HG03159 (cell line): Measurements from ENCODE around the gene TOE1.

Experiments used
- ATAC-seq: cut with Tn5 transposase; IDR thresholded peaks from one replicate; pipeline ENCODE4 v1.9.1; 2021; ENCODE audit warnings: mild to moderate bottlenecking, moderate library complexity; ENCODE audit not compliant: unreplicated experiment

TOE1 gene

GRCh38 chr1:45326627-45327623 is 13.0 kb upstream of the TOE1 start, which contains the start of gene HPDL:
TSS of gene HPDL (plus strand) at chr1:45326895. CDS start at chr1:45327149, 254 bp downstream.
- no peak for ATAC-seq

- ATAC-seq = no peak
These were observed 12.1 kb upstream of the TOE1 start for GRCh38 chr1:45327644-45328515.

- no peak for ATAC-seq
These were observed 11.3 kb upstream of the TOE1 start for GRCh38 chr1:45328680-45329079.

GRCh38 chr1:45329445-45329844 is 10.5 kb upstream of the TOE1 start:
- no peak for ATAC-seq

DNA sequence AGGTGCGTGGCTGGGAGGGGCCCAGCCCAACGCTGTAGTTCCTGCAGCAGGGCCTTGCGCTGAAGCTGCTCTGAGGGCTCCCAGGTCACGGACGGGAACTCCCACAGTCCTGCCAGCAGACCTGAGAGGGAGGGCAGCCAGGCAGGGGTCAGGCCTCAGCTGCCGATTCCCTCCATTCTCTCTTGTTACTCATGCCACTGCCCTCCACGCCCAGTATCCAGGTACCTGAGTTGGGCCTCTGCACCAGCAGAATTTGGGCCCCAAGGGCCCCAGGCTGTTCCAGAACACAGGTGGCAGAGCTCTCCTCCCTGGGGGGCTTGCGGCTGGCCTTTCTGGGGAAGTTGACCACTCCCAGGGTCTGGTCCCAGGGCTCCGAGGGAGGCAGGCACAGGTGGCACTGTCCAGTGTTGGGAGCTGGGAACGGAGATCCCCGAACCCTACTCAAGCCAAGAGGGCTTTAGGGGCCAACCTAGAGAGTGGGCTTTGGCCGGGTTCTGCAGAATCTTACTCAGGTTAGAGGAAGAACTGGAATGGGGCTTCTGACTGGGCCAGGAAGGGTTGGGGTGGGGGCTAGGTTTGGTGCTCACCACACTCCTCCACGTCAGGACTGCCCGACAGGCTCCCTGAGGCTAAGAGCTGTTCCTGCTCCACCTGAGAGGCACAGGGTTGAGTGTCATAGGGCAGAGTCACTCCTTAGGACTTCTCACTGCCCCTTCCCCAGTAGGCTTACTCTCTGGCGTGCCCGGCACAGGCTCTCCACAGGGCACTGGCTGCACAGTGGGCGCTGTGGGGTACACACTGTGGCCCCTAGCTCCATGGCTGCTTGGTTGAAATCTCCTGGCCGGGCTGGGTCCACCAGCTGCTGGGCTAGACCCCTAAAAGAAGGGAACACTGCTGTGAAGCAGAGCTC is 8.3 kb upstream of the TOE1 start:
- ATAC-seq = no peak

DNA sequence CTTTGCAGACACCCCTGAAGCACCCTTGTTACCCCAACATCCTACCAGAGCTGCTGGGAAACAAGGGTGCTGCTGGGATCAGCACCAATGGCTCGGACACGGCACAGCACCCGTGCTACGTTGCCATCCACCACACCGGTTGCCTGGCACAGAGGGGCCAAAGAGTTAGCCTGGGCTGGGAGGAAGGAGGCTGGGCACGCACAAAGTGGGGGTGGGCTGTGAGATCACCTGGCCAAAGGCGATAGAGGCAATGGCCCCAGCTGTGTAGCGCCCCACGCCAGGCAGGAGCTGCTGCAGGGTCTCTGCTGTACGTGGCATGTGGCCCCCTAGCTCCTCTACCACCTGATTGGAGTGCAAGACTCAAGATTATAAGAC is 7.6 kb upstream of the TOE1 start:
- ATAC-seq = no peak

DNA sequence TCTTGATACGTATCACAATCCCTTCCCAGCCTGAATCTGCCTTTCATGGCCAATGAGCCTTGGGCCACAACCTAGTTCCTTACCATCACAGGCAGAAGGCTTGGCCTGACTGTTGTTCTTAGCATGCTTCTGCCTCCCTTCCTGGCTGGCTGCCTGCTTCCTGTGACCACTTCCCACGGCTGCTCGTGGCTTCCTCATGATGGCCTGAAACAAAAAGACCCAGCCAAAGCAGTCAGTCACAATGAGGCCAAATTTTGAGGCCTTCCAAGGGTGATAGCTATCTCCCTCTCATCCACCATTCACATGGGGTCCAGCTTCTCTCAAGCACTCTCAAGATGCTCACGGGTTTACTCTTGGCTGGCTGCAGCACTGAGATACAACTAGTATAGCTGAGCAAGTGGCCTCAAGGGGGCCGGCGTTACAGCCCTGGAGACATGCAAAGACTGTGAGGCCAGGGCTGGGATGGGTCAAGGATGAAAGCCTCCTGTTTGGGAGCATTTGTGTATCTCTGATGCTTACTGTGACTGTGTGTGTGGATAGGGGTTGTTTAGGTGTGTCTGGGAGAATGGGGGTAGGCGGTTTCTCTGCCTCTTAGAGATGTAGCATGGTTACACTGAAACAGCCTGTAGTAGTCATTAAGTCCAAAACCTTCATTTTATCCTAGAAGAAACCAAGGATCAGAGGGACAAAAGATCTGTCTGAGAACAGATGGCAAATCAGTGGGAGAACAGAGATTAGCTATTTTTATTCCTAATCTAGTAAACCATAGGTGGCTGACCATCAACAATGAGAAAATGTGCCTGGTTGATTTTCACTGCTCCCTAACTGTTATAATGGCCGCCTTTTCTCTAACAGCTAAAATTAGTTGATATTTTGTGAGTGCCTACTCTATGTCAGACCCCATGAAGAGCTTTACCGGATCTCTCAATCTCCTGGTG is 5.4 kb upstream of the TOE1 start:
- no peak for ATAC-seq

GRCh38 chr1:45335855-45336324 is 4.1 kb upstream of the TOE1 start:
- ATAC-seq = no peak

- ATAC-seq = no peak
These were observed 2.2 kb upstream of the TOE1 start for GRCh38 chr1:45337630-45338325.

- no peak for ATAC-seq
These were observed 971 bp downstream of the TOE1 start for GRCh38 chr1:45340816-45341466.

DNA sequence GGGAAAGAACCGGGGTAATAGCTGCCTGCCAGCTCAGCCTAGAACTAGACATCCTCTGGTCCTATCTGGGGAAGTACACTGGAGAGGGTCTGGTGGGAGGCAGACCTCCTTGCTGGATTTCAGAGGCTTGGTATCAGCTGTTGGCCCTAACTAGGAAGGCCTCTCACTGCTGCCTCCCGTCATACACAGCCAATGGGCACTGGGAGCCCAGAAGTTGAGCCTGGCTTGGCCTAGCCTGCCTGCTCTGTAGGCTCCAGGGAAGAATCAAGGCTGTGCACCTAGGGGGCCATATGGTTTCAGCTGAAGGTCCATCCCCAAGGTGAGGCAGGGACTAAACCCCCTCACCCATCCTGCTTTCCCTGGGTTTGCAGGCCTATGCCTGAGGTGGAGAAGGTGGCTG is 4.5 kb downstream of the TOE1 start:
- ATAC-seq = no peak

DNA sequence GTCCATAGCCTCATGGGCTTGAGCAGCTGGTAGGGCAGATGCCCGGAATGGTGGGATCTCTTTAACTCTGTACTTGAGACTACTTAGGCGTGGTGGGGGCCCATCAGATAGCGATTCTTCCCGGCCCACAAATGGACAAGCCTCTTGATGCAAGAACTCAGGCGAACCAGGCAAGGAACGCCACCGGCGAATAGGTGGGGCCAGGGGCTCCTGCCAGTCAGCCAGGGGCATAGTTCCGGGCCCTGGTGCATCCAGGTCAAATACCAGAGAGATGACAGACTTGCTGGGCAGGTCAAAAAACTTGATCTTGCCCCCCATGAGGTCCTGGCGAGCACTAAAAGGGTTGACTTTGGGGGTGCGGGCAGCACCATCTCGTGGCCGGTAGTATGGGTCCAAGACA is 5.0 kb downstream of the TOE1 start:
- ATAC-seq = no peak

DNA sequence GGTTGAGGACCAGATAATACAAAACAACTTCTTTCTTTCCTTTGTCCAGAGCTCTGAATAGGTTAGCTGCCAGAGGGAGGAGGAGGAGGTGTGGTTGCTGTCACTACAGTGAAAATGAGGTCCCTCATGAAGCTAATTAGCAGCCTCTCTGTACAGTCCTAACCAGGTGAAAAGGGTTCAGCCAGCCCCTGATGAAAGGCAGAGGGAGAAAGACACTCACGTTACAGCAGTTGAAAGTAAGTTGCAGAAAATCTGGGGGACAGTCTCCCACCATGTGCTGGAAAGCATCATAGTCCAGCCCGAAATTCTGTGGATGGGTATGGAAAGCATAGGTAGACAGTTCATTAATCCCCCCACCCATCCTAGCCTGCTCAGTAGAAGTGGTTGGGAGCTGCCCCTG is 6.5 kb downstream of the TOE1 start:
- ATAC-seq = no peak

DNA sequence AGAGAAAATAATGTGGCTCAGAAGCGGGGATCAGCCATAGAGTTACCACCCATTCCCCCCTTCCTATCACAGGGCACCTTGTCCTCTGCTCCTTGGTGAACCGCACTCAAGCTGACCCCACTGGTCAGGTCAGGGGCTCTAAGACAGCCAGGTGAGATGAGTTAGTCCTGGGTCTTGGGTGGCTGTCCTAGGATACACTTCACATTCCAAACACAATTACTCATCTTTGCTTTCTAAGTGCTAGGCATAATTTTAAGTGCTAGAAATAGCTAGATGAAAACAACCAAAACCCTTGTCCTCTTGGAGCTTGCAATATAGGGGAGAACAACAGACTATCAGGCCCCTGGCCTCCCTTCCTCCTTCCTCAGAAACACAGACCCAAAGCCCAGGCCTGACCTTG is 8.1 kb downstream of the TOE1 start:
- no peak for ATAC-seq

DNA sequence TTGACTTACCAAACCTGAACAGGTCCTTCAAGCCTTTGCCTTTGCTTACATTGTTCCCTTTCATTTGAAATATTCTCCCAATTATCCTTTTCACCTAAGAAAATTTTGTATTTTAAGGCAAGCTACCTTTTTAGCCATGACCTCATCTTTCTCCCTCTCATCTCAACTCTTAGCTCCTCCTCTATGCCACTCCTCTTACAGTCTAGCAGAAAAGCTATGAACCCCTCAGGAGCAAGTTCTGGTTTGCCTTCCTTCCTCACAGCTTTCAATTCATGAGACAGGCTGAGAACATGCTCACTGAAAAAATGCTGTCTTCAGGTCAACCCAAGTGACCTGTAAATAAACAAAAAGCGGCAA is 8.6 kb downstream of the TOE1 start:
- ATAC-seq = no peak

- ATAC-seq = no peak
These were observed 9.2 kb downstream of the TOE1 start for GRCh38 chr1:45348966-45349677.

DNA sequence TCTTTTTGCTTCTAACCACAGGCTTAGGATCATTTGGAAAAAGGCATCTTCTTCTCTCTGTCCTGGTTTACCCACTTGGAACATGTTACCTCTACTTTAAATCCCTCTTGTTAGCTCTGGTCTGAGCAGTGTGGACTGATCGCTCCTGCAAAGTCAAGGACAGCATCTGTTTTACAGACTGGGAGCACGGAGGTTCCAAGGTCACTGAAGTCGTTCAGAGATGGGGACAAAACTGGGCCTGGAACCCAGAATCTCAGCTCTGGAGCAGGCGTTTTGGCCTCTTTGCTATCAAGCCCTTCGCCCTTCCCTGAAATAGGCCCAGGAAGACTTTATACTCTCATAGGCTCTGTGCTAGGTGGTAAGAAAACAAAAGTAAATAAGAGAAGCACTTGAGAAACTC is 11.5 kb downstream of the TOE1 start:
- ATAC-seq = no peak

DNA sequence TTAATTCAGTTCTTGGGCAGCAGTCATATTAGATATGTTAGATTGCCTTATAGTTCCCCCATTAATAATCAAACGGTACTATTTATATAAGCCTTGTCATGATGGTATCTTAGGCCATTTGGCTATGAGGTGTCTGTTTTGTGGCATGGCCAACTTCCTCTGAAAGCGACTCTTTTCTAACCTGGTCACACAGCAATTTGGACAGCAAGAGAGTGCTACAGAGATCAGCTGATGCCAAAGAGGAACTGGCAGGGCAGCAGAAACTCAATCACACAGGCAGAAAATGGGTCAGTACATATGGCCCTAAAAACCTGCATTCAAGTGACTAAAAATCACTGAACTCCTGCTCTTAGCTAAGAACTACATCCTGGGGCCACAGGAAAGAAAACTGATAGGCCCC is 13.7 kb downstream of the TOE1 start:
- ATAC-seq = no peak
